ENCODE results near the gene CPNE2.
A peak's percentile ranks its signal among the peaks of the same experiment; 100 is the strongest.

The CPNE2 gene

DNA sequence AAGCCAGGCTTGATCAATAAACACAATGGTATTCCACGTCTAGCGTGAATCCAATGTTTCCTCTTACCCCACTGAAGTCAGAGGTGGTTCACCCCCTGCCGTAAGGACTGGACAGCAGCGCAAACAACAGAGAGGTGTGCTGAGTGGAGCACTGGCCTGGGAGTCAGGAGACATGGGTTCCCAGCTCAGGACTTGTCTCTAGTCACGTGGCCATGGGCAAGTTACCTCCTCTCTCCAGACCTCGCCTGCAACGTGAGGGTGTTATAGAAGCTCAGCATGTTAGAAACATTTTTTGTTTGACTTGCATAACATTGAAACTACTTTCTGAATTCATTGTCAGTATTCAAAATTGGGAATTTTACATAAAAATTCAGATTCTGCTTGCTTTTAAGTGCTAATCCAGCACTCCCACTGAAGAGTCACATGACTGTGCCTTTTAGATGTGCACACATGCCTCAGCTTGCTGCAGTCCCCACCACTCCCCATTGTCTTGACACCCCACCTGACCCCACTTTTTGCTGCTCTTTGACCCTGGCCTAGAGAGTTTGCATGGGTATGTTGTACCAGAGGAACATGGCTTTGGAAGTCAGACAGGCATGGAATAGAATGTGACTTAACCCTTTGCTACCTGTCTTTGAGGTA is 8.8 kb upstream of the CPNE2 start:
- H3K27me3 ChIP-seq (ENCODE audit: control insufficient read depth, insufficient read depth, low read length, poor library complexity, severe bottlenecking): no peaks in the 10 kb centered on the region
- H3K36me3 ChIP-seq (ENCODE audit: control insufficient read depth, insufficient read depth, low read length): no peaks in the 10 kb centered on the region
- no peak overlapping the region for H3K4me3 ChIP-seq (ENCODE audit: insufficient read depth, low read depth, low read length)
- 58 to 66% methylated on average over 7 of the region's 7 CpGs for WGBS, 2 experiments
- no peak overlapping the region for H3K27ac ChIP-seq (ENCODE audit: insufficient read depth, low read depth, low read length, poor library complexity, severe bottlenecking)
- H3K9me3 ChIP-seq (ENCODE audit: control insufficient read depth, low read length): no peaks in the 10 kb centered on the region
- no peaks in the 10 kb centered on the region for H3K4me1 ChIP-seq (ENCODE audit: control insufficient read depth, insufficient read depth, low read length)

DNA sequence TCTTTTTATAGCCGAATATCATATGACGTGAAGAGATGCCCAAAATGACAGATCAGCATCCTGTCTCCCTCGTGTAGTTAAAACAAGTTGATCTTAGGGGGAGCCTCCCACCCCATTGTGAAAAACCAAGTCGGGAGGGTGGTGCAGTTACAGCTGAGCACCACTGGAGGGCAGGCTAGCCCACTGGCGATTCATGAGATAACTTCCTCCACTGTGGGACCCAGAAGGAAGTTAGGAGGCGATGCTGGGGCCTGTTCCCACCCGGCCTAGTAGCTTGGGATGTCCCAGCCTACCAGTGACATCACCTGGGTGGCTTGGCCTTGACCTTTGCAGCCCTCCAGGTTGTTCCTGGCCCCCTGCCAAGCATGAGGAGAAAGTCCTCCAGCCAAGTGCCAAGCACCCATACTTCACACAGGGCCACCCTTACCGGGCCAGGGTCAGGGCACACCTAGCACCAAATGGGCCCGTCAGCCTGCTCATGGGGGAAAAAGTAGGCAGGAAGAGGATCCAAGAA is 8.1 kb upstream of the CPNE2 start:
- Histone ChIP-seq H3K4me3 (ENCODE audit: insufficient read depth, low read depth, low read length) (no peak overlapping the region), H3K27ac (ENCODE audit: insufficient read depth, low read depth, low read length, poor library complexity, severe bottlenecking) (no peak overlapping the region), H3K4me1 (ENCODE audit: control insufficient read depth, insufficient read depth, low read length) (no peaks in the 10 kb centered on the region), H3K9me3 (ENCODE audit: control insufficient read depth, low read length) (no peaks in the 10 kb centered on the region), H3K36me3 (ENCODE audit: control insufficient read depth, insufficient read depth, low read length) (no peaks in the 10 kb centered on the region), H3K27me3 (ENCODE audit: control insufficient read depth, insufficient read depth, low read length, poor library complexity, severe bottlenecking) (no peaks in the 10 kb centered on the region)
- WGBS, 2 experiments: 27 to 29% methylated on average over 9 of the region's 9 CpGs

DNA sequence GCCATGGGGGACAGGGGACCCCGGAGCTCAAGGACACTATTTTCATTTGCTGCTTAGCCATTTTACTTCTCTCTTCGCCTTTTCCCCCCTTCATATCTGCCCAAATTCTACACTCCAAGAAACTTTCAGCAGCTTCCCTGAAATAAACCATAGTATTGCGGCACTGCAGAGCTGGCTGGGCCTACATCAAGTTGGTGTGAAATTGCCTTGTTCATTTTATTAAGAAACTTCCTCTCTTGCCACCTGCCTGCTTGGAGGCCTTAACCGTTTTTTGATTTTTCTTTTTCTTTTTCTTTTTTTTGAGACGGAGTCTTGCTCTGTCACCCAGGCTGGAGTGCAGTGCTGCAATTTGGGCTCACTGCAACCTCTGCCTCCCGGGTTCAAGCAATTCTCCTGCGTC is 7.4 kb upstream of the CPNE2 start:
- H3K27me3 ChIP-seq (ENCODE audit: control insufficient read depth, insufficient read depth, low read length, poor library complexity, severe bottlenecking): no peaks in the 10 kb centered on the region

DNA sequence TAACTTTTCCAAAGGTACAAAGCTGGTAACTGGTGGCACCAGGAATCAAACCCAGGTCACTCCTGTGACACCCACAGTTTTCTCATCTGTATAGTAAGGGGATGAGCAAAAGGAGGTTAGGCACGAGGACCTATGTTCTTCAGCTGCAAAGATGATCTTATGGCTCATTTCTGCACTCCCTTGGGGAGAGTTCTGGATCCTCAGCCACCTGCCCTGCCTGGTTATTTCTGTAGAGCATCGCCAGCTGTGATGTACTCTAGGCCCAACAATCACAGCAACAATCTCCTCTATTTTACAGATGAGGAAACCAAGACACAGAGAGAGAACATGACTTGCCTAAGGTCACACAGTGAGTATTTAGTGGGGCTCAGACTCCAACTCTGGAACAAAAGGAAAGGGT is 5.4 kb upstream of the CPNE2 start:
- Histone ChIP-seq H3K4me1 (ENCODE audit: control insufficient read depth, insufficient read depth, low read length) (no peaks in the 10 kb centered on the region), H3K27me3 (ENCODE audit: control insufficient read depth, insufficient read depth, low read length, poor library complexity, severe bottlenecking) (peaks cover 18% of the 10 kb centered on the region), H3K27ac (ENCODE audit: insufficient read depth, low read depth, low read length, poor library complexity, severe bottlenecking) (no peak overlapping the region), H3K4me3 (ENCODE audit: insufficient read depth, low read depth, low read length) (no peak overlapping the region), H3K36me3 (ENCODE audit: control insufficient read depth, insufficient read depth, low read length) (no peaks in the 10 kb centered on the region), H3K9me3 (ENCODE audit: control insufficient read depth, low read length) (no peaks in the 10 kb centered on the region)
- 76 to 97% methylated on average over 2 of the region's 2 CpGs for WGBS, 2 experiments

More for the DNA sequence above, 7.4 kb upstream of the CPNE2 start:
- no peaks in the 10 kb centered on the region for H3K36me3 ChIP-seq (ENCODE audit: control insufficient read depth, insufficient read depth, low read length)
- H3K9me3 ChIP-seq (ENCODE audit: control insufficient read depth, low read length): no peaks in the 10 kb centered on the region
- no peaks in the 10 kb centered on the region for H3K4me1 ChIP-seq (ENCODE audit: control insufficient read depth, insufficient read depth, low read length)
- 91% methylated on average over 7 of the region's 7 CpGs for WGBS, 2 experiments
- no peak overlapping the region for H3K4me3 ChIP-seq (ENCODE audit: insufficient read depth, low read depth, low read length)
- H3K27ac ChIP-seq (ENCODE audit: insufficient read depth, low read depth, low read length, poor library complexity, severe bottlenecking): no peak overlapping the region

DNA sequence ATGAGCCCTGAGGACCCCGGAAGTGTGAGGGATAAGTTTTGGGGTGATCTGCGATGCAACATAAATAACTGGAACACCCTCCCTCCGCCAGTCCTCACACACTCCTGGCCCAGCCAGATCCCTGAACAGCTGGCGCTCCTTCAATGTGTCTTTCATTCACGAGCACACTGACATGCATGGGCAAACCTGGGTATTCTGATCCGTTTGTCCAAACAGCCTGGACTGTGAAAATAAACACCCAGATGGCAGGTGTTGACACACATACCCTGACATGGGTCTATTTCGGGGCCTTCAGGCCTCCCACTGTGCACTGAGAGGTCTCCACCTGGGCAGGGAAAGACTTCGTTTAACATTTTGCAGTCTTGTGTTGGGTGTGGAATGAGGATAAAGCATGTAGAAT is 3.0 kb upstream of the CPNE2 start:
- WGBS, 2 experiments: 88 to 89% methylated on average over 8 of the region's 8 CpGs
- H3K36me3 ChIP-seq (ENCODE audit: control insufficient read depth, insufficient read depth, low read length): no peaks in the 10 kb centered on the region
- H3K9me3 ChIP-seq (ENCODE audit: control insufficient read depth, low read length): no peaks in the 10 kb centered on the region
- H3K27me3 ChIP-seq (ENCODE audit: control insufficient read depth, insufficient read depth, low read length, poor library complexity, severe bottlenecking): peaks cover 38% of the 10 kb centered on the region
- H3K4me3 ChIP-seq (ENCODE audit: insufficient read depth, low read depth, low read length): no peak overlapping the region
- no peaks in the 10 kb centered on the region for H3K4me1 ChIP-seq (ENCODE audit: control insufficient read depth, insufficient read depth, low read length)
- H3K27ac ChIP-seq (ENCODE audit: insufficient read depth, low read depth, low read length, poor library complexity, severe bottlenecking): no peak overlapping the region

DNA sequence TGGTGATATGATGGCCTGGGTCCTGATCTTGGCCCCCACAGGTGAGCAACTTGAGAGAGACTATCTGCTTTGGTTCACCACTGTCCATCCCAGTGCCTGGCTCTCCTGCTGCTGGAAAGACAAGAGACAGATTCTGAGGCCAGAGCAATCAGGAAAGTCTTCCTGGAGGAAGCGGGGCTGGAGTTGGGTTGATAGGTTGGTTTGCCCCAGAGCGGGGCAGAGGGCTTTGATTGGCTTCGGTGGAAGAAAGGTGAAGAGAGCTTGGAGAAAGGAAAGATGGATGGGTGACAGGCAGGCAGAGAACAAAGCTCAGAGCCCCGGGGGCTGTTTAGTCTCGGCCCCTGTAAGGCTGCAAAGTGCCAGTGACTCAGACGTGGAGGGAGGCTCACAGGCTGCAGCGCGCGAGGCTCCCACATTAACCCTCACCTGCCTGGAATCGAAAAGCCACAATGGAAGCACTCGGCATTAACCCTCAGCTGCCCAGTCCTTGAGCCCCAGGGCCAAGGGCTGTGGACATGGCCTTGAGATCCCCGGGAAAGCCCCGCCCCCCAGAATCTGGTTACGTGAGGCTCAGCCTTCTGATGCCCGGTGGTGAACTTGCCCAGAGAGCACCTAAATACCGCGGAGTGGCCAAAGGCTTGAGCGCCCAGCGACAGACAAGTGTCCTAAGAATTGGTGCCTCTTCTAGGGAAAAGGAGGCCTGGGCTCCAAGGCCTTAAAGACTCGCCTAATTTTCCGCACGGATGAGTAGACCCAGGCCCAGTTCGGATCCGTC is 996 bp upstream of the CPNE2 start:
- no peaks in the 10 kb centered on the region for H3K4me1 ChIP-seq (ENCODE audit: control insufficient read depth, insufficient read depth, low read length)
- peak overlapping the region; percentile 60 for H3K4me3 ChIP-seq (ENCODE audit: insufficient read depth, low read depth, low read length)
- 5 to 7% methylated on average over 24 of the region's 24 CpGs for WGBS, 2 experiments
- no peak overlapping the region for H3K27ac ChIP-seq (ENCODE audit: insufficient read depth, low read depth, low read length, poor library complexity, severe bottlenecking)
- peaks cover 38% of the 10 kb centered on the region for H3K27me3 ChIP-seq (ENCODE audit: control insufficient read depth, insufficient read depth, low read length, poor library complexity, severe bottlenecking)
- H3K36me3 ChIP-seq (ENCODE audit: control insufficient read depth, insufficient read depth, low read length): no peaks in the 10 kb centered on the region
- no peaks in the 10 kb centered on the region for H3K9me3 ChIP-seq (ENCODE audit: control insufficient read depth, low read length)

DNA sequence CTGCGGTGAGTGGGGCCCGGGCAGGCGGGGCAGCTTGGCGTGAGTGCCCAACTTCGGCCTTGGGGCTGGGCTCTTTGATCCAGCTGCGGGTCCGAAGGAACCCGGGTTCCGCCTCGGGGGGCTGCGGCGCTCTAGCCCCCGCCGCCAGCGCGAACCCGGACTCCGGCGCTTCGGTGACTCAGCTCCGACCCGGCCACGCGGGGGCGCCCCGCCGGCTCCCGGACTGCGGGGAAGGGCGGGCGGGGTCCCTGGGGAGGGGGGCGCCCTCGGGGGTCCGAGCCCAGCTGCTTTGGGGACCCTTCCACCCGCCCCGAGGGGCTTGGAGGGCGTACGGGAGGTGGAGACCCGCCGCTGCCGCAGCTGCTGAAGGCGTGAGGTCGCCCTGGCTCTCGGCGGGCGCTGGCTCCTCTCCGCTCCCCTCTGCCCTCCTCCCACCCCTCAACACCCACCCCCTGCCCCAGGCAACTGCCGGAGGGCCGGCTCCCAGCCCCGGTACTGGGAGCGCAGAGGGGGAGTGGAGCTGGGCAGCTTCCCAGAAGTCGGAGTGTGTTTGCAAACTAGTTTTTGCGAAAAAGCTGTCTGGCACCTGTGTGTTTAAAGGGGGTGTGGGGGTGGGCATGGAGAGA is 516 bp downstream of the CPNE2 start:
- Histone ChIP-seq H3K27me3 (ENCODE audit: control insufficient read depth, insufficient read depth, low read length, poor library complexity, severe bottlenecking) (peaks cover 38% of the 10 kb centered on the region), H3K36me3 (ENCODE audit: control insufficient read depth, insufficient read depth, low read length) (no peaks in the 10 kb centered on the region), H3K27ac (ENCODE audit: insufficient read depth, low read depth, low read length, poor library complexity, severe bottlenecking) (no peak overlapping the region), H3K4me1 (ENCODE audit: control insufficient read depth, insufficient read depth, low read length) (no peaks in the 10 kb centered on the region), H3K9me3 (ENCODE audit: control insufficient read depth, low read length) (no peaks in the 10 kb centered on the region), H3K4me3 (ENCODE audit: insufficient read depth, low read depth, low read length) (peak overlapping the region; percentile 60)
- 0 to 1% methylated on average over 53 of the region's 53 CpGs for WGBS, 2 experiments

DNA sequence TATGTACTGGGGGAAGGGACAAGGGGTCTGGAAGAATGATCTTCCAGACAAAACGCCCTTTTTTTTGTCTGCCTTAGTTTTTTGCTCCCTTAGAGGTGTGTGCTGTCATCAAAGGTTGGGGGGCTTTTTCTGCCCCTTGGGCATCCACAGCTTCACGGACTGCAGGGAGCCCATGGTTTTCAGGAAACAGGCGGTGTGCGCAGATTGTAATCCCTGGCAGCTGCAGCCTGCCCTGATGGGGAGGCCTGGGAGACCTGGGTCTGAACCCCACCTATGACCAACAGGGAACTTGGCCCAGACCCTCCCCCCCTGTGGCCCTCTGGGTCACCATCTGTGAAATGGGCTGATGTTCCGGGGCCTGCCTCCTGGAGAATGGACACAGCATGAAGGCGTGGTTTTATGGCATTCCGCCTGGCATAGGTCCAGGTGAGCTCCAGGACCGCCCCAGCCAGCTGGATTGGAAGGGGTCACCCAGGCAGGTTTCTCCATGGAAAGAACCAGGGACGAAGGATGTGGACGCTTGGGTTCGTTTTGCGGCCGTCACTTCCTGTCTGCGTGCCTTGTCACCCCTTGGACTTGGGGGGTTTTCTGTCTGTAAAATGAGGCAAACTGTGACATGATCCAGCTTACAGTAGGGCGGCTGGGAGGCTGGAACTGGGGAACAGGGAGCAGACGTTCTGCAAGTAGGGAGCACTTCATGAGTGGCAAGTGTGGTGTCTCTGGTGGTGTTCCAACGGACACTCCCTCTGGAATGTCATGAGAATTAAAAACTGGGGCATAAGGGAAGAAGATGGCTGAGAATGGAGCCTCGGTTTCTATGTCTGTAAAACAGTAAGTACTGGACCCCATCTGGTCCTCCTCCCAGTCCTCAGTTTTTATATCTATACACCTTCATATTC is 1.5 kb downstream of the CPNE2 start:
- Histone ChIP-seq H3K9me3 (ENCODE audit: control insufficient read depth, low read length) (no peaks in the 10 kb centered on the region), H3K4me3 (ENCODE audit: insufficient read depth, low read depth, low read length) (peak overlapping the region; percentile 60), H3K36me3 (ENCODE audit: control insufficient read depth, insufficient read depth, low read length) (no peaks in the 10 kb centered on the region), H3K27ac (ENCODE audit: insufficient read depth, low read depth, low read length, poor library complexity, severe bottlenecking) (no peak overlapping the region), H3K27me3 (ENCODE audit: control insufficient read depth, insufficient read depth, low read length, poor library complexity, severe bottlenecking) (peaks cover 38% of the 10 kb centered on the region), H3K4me1 (ENCODE audit: control insufficient read depth, insufficient read depth, low read length) (no peaks in the 10 kb centered on the region)
- 88 to 89% methylated on average over 18 of the region's 18 CpGs for WGBS, 2 experiments

DNA sequence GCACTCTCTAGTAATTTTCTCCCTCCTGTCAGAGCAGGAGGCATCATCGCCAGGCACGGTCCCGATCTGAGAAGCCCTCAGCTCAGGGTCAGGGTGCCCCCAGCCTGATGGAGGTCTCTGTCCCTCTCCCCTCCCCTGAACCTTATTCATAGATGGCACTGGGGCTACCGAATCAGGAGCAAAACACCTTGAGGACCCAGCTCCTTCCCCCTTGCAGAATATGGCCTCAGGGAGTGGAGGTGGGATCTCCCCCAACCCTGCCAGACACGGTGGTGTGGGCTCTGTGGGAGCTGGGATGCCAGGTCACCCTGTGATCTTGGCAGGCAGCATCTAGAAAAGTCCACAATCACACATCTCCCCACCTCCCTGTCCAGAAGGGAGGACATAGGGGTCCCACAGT is 2.5 kb downstream of the CPNE2 start:
- Histone ChIP-seq H3K36me3 (ENCODE audit: control insufficient read depth, insufficient read depth, low read length) (no peaks in the 10 kb centered on the region), H3K4me3 (ENCODE audit: insufficient read depth, low read depth, low read length) (no peak overlapping the region), H3K9me3 (ENCODE audit: control insufficient read depth, low read length) (no peaks in the 10 kb centered on the region), H3K27ac (ENCODE audit: insufficient read depth, low read depth, low read length, poor library complexity, severe bottlenecking) (no peak overlapping the region), H3K27me3 (ENCODE audit: control insufficient read depth, insufficient read depth, low read length, poor library complexity, severe bottlenecking) (peaks cover 38% of the 10 kb centered on the region), H3K4me1 (ENCODE audit: control insufficient read depth, insufficient read depth, low read length) (no peaks in the 10 kb centered on the region)
- 81 to 83% methylated on average over 5 of the region's 5 CpGs for WGBS, 2 experiments

Measured in ectodermal cell (in vitro differentiated cells).